Measurements from ENCODE around the gene GALNT18.

Gene GALNT18

DNA sequence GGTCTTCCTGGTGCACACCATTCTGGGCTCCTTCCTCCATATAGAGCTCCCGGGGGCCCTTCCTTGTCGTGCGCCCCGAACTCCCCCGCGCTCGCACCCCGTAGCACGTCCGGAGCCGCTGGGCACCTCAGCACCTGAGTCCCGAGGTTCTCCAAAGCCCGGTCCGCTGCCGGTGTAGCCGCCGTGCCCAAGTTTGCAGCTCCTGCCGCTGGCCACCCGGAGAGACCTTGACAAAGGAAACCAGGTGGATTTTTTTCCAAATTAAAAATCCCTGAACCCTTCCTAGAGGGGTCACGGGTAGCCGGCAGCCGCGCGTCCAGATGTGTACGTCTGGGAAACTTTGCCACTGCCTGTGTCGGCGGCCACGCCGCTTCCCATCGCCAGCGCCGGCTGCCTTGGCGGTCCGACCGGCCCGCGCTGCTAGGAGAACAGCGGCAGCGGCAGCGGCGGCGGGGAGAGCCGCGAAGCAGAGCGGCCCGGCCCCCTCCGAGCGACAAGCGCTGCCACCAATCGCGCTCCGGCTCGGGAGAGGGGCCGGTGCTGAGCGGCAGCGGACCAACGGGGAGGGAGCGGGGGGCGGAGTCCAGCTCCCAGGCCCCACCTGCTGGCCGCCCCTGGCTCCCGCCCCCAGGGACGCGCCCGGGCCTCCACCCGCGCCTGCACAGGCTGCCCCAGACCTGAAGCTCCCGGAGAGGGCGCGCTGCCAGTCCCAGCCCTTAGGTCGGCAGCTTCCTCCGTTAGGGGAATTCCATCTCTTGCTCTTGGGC is at the start of gene GALNT18:
TSS of gene GALNT18 (minus strand) at position 433 of the 767 bp plus-strand sequence.
- no peak for TF ChIP-seq TEAD4 (IDR thresholded peaks at IDR 0.05)
- TF ChIP-seq, protein P1, sequence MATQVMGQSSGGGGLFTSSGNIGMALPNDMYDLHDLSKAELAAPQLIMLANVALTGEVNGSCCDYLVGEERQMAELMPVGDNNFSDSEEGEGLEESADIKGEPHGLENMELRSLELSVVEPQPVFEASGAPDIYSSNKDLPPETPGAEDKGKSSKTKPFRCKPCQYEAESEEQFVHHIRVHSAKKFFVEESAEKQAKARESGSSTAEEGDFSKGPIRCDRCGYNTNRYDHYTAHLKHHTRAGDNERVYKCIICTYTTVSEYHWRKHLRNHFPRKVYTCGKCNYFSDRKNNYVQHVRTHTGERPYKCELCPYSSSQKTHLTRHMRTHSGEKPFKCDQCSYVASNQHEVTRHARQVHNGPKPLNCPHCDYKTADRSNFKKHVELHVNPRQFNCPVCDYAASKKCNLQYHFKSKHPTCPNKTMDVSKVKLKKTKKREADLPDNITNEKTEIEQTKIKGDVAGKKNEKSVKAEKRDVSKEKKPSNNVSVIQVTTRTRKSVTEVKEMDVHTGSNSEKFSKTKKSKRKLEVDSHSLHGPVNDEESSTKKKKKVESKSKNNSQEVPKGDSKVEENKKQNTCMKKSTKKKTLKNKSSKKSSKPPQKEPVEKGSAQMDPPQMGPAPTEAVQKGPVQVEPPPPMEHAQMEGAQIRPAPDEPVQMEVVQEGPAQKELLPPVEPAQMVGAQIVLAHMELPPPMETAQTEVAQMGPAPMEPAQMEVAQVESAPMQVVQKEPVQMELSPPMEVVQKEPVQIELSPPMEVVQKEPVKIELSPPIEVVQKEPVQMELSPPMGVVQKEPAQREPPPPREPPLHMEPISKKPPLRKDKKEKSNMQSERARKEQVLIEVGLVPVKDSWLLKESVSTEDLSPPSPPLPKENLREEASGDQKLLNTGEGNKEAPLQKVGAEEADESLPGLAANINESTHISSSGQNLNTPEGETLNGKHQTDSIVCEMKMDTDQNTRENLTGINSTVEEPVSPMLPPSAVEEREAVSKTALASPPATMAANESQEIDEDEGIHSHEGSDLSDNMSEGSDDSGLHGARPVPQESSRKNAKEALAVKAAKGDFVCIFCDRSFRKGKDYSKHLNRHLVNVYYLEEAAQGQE (IDR thresholded peaks at IDR 0.05; ENCODE audit: low read depth) = no peak
- no peak for TF ChIP-seq ZBTB7A (IDR thresholded peaks at IDR 0.05; ENCODE audit: low read depth)
- TF ChIP-seq CREB1 (IDR thresholded peaks at IDR 0.05; ENCODE audit: low read depth) = no peak
- no peak for TF ChIP-seq RAD21 (IDR thresholded peaks at IDR 0.05; ENCODE audit: low read depth)
- peak; percentile 79 for TF ChIP-seq MAX (IDR thresholded peaks at IDR 0.05)
- TF ChIP-seq FOXM1 (IDR thresholded peaks at IDR 0.05; ENCODE audit: borderline replicate concordance, low read depth) = no peak
- no peak for TF ChIP-seq YY1 (IDR thresholded peaks at IDR 0.05; ENCODE audit: low read depth)
- TF ChIP-seq NFIC (IDR thresholded peaks at IDR 0.05) = no peak
- peak; percentile 29; the same call in 1 of the 2 replicates for TF ChIP-seq TAF1 (IDR thresholded peaks at IDR 0.05; ENCODE audit: low read depth)
- no peak for TF ChIP-seq CEBPB (IDR thresholded peaks at IDR 0.05)

DNA sequence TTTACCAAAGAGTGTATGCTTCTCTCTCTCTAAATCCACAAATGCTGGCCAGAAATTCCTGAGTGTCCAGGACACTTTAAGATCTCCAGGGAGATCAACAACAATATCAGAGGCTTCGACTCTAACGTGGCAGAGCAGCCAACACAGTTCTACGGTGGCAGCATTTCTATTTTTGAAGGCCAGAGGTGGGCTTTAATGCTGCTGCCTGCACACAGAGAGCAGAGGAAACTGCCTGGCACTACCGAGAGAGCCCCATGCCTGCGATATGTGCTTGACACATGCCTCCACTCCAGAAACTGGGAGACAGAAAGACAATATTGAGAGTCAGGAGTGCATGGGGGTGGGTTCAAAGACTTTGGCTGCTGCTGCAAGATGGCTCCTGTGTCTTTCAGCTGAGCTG is 48.8 kb upstream of the GALNT18 start:
- TF ChIP-seq, protein P1 (IDR thresholded peaks at IDR 0.05; ENCODE audit: low read depth) = no peak
- TF ChIP-seq RAD21 (IDR thresholded peaks at IDR 0.05; ENCODE audit: low read depth) = no peak
- TF ChIP-seq MAX (IDR thresholded peaks at IDR 0.05) = no peak
- TF ChIP-seq ZBTB7A (IDR thresholded peaks at IDR 0.05; ENCODE audit: low read depth) = no peak
- TF ChIP-seq CREB1 (IDR thresholded peaks at IDR 0.05; ENCODE audit: low read depth) = no peak
- no peak for TF ChIP-seq FOXM1 (IDR thresholded peaks at IDR 0.05; ENCODE audit: borderline replicate concordance, low read depth)
- no peak for TF ChIP-seq USF1 (IDR thresholded peaks at IDR 0.05)
- no peak for TF ChIP-seq CEBPB (IDR thresholded peaks at IDR 0.05)
- no peak for TF ChIP-seq EP300 (IDR thresholded peaks at IDR 0.05; ENCODE audit: borderline replicate concordance)
- TF ChIP-seq TAF1 (IDR thresholded peaks at IDR 0.05; ENCODE audit: low read depth) = no peak
- TF ChIP-seq TEAD4 (IDR thresholded peaks at IDR 0.05) = no peak
- no peak for TF ChIP-seq NFIC (IDR thresholded peaks at IDR 0.05)
- TF ChIP-seq EGR1 (IDR thresholded peaks at IDR 0.05) = no peak

DNA sequence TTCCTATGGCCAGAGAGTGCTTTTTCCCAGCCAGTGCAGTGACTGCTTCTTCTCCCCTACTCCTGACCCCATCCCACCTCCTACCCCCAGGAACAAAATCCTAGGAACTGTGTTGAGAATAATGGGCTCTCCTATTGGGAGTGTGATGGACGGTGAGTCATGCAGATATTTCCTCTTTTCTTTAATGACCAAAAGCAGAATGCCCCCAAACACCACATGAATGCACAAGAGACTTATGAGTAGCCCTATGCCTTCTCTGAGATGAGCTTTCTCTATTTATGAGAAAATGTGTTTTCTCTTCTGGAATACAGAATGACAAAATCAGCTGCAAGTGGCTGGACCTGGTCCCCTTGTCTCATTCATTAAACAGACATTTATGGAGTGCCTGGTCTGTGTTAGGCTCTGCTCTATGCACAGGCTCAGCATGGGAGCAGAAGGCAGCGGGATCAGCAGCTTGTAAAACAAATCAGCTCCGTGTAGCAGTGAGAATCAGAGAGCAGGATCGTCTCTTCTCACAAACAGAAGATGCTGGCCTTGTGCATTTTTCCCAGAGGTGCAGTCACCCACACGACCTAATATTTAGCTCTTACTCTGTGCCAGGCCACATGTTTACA is 47.5 kb upstream of the GALNT18 start:
- TF ChIP-seq TCF12 (IDR thresholded peaks at IDR 0.05; ENCODE audit: low read depth) (no peak), USF1 (IDR thresholded peaks at IDR 0.05) (no peak), CEBPB (IDR thresholded peaks at IDR 0.05) (no peak), EGR1 (IDR thresholded peaks at IDR 0.05) (no peak), RAD21 (IDR thresholded peaks at IDR 0.05; ENCODE audit: low read depth) (no peak), EP300 (IDR thresholded peaks at IDR 0.05; ENCODE audit: borderline replicate concordance) (no peak)

- TF ChIP-seq CEBPB (IDR thresholded peaks at IDR 0.05) (no peak), EP300 (IDR thresholded peaks at IDR 0.05; ENCODE audit: borderline replicate concordance) (no peak), NFIC (IDR thresholded peaks at IDR 0.05) (no peak), USF1 (IDR thresholded peaks at IDR 0.05) (no peak), TCF12 (IDR thresholded peaks at IDR 0.05; ENCODE audit: low read depth) (no peak), EGR1 (IDR thresholded peaks at IDR 0.05) (no peak), TEAD4 (IDR thresholded peaks at IDR 0.05) (no peak)
Measured at GRCh38 chr11:11668781-11669180, 47.0 kb upstream of the GALNT18 start.

- TF ChIP-seq ZBTB7A (IDR thresholded peaks at IDR 0.05; ENCODE audit: low read depth) = no peak
- no peak for TF ChIP-seq FOXM1 (IDR thresholded peaks at IDR 0.05; ENCODE audit: borderline replicate concordance, low read depth)
- no peak for TF ChIP-seq EP300 (IDR thresholded peaks at IDR 0.05; ENCODE audit: borderline replicate concordance)
- no peak for TF ChIP-seq CREB1 (IDR thresholded peaks at IDR 0.05; ENCODE audit: low read depth)
- no peak for TF ChIP-seq RAD21 (IDR thresholded peaks at IDR 0.05; ENCODE audit: low read depth)
- TF ChIP-seq TCF12 (IDR thresholded peaks at IDR 0.05; ENCODE audit: low read depth) = no peak
- TF ChIP-seq YY1 (IDR thresholded peaks at IDR 0.05; ENCODE audit: low read depth) = no peak
- TF ChIP-seq TAF1 (IDR thresholded peaks at IDR 0.05; ENCODE audit: low read depth) = no peak
- TF ChIP-seq, protein P1 (IDR thresholded peaks at IDR 0.05; ENCODE audit: low read depth) = no peak
- TF ChIP-seq TEAD4 (IDR thresholded peaks at IDR 0.05) = no peak
- TF ChIP-seq MAX (IDR thresholded peaks at IDR 0.05) = no peak
- TF ChIP-seq NFIC (IDR thresholded peaks at IDR 0.05) = no peak
- no peak for TF ChIP-seq CEBPB (IDR thresholded peaks at IDR 0.05)
- no peak for TF ChIP-seq USF1 (IDR thresholded peaks at IDR 0.05)
- TF ChIP-seq EGR1 (IDR thresholded peaks at IDR 0.05) = no peak
Measured at GRCh38 chr11:11668274-11668673, 46.5 kb upstream of the GALNT18 start.

Data from Ishikawa (cell line).